PFSK-1 (cell line): ENCODE measurements around the gene PKMYT1.

Source experiments
- FOXP2 ChIP-seq: optimal IDR thresholded peaks from 2 replicates; pipeline ENCODE3; 2011; ENCODE audit warnings: borderline replicate concordance, control low read depth, inconsistent platforms; ENCODE audit not compliant: insufficient read depth; ENCODE audit errors: extremely low read length, extremely low read depth
- POLR2AphosphoS5 ChIP-seq: IDR thresholded peaks from 2 replicates; pipeline ENCODE4 v1.6.1; 2012; ENCODE audit warnings: low read depth, mild to moderate bottlenecking, control low read depth, low read length, moderate library complexity
- SIN3A ChIP-seq: IDR thresholded peaks from 2 replicates; pipeline ENCODE4 v1.6.1; 2012; ENCODE audit warnings: mild to moderate bottlenecking, low read length, moderate library complexity, borderline replicate concordance; ENCODE audit not compliant: insufficient read depth
- TAF1 ChIP-seq: IDR thresholded peaks from 2 replicates; pipeline ENCODE4 v1.6.1; 2012; ENCODE audit warnings: low read length, control low read depth, borderline replicate concordance; ENCODE audit not compliant: insufficient read depth

- no peak for TF ChIP-seq FOXP2
- no peak for TF ChIP-seq SIN3A
- TF ChIP-seq POLR2AphosphoS5 = no peak
- TF ChIP-seq TAF1 = no peak
Observed at GRCh38 chr16:2964475-2965336, 15.5 kb downstream of the PKMYT1 start.
